Chondrocyte (in vitro differentiated cells): Measurements from ENCODE around the gene SRGN. TPM values are rescaled to one million over a fixed set of nuclear protein-coding genes. Genes with fewer than 3 reads are reported as not detected.

Source experiments
- DNase-seq: peaks from one replicate; pipeline ENCODE4 v3.0.0; 2021; ENCODE audit warnings: mixed read lengths, low spot score
- H3K27ac Mint-ChIP-seq: one replicate; pipeline ENCODE4 v1.8.0; 2021; ENCODE audit warnings: mild to moderate bottlenecking, moderate library complexity, mixed read lengths; ENCODE audit not compliant: unreplicated experiment
- H3K27me3 Mint-ChIP-seq: 2 replicates; pipeline ENCODE4 v1.8.0; 2021; ENCODE audit warnings: low read depth, mixed read lengths
- H3K36me3 Mint-ChIP-seq: 2 replicates; pipeline ENCODE4 v1.8.0; 2021; ENCODE audit warnings: low read depth, mixed read lengths
- H3K4me1 Mint-ChIP-seq: 2 replicates; pipeline ENCODE4 v1.8.0; 2021; ENCODE audit warnings: low read depth, mild to moderate bottlenecking, mixed read lengths
- H3K4me3 Mint-ChIP-seq: one replicate; pipeline ENCODE4 v1.8.0; 2021; ENCODE audit warnings: mild to moderate bottlenecking, moderate library complexity, mixed read lengths; ENCODE audit not compliant: unreplicated experiment
- H3K9me3 Mint-ChIP-seq: 2 replicates; pipeline ENCODE4 v1.8.0; 2021; ENCODE audit warnings: low read depth, mixed read lengths
- total RNA-seq: library from RNA; stranded (reverse); gene quantifications from 3 replicates; pipeline ENCODE4 v1.2.1, GENCODE V29; 2021
- TF ChIP-seq, protein P1 (sequence below): fragments of 200-600 bp; sonication (generic); IDR thresholded peaks from 2 replicates; pipeline ENCODE4 v1.5.0; 2021; ENCODE audit warnings: antibody characterized with exemption, mild to moderate bottlenecking, moderate library complexity

The SRGN gene
- total RNA-seq, 1 donor from 2014 or later: 16.0 TPM

DNA sequence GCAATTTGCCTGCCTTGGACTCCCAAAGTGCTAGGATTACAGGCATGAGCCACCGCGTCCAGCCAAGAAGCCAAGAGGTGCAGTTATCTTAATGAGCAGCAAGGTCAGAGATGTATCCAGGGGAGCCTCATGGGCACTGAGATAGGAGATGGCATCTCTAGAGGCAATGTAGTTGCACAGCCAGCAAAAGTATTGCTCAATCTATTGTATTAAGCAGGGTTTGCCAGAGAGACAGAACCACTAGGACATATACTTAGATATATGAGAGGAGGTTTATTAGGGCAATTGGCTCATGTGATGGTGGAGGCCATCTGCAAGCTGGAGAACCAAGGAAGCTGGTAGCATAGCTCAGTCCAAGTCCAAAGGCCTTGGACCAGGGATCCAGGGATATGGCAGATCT lies 19.8 kb downstream of the SRGN start:
- H3K9me3 Mint-ChIP-seq: no peaks in the 10 kb centered on the region
- H3K27me3 Mint-ChIP-seq: no peaks in the 10 kb centered on the region
- no peaks in the 10 kb centered on the region for H3K4me1 Mint-ChIP-seq
- H3K36me3 Mint-ChIP-seq: peaks cover 3% of the 10 kb centered on the region
- no peak overlapping the region for H3K4me3 Mint-ChIP-seq
- TF ChIP-seq, protein P1, sequence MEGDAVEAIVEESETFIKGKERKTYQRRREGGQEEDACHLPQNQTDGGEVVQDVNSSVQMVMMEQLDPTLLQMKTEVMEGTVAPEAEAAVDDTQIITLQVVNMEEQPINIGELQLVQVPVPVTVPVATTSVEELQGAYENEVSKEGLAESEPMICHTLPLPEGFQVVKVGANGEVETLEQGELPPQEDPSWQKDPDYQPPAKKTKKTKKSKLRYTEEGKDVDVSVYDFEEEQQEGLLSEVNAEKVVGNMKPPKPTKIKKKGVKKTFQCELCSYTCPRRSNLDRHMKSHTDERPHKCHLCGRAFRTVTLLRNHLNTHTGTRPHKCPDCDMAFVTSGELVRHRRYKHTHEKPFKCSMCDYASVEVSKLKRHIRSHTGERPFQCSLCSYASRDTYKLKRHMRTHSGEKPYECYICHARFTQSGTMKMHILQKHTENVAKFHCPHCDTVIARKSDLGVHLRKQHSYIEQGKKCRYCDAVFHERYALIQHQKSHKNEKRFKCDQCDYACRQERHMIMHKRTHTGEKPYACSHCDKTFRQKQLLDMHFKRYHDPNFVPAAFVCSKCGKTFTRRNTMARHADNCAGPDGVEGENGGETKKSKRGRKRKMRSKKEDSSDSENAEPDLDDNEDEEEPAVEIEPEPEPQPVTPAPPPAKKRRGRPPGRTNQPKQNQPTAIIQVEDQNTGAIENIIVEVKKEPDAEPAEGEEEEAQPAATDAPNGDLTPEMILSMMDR: no peak
- H3K27ac Mint-ChIP-seq: no peak overlapping the region
- DNase-seq: no peak

DNA sequence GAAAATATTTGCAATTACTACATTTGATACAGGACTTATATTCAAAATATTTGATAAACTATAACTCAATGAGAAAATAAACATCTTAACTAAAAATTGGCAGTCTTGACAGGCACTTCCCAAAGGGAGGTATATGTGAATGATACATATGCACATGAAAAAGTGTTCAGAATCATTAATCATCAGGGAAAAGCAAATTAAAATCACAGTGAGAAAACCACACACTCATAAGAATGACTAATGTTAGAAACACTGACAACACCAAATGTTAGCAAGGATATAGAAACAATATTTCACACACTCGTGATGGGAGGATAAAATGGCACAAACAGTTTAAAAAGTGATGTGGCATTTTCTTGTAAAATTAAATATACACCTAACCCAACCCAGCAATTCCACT lies 32.0 kb downstream of the SRGN start:
- Mint-ChIP-seq H3K9me3 (no peaks in the 10 kb centered on the region), H3K36me3 (no peaks in the 10 kb centered on the region), H3K4me3 (no peak overlapping the region), H3K27ac (no peak overlapping the region), H3K27me3 (no peaks in the 10 kb centered on the region), H3K4me1 (peaks cover 6% of the 10 kb centered on the region)
- DNase-seq: no peak
- TF ChIP-seq, protein P1: no peak

DNA sequence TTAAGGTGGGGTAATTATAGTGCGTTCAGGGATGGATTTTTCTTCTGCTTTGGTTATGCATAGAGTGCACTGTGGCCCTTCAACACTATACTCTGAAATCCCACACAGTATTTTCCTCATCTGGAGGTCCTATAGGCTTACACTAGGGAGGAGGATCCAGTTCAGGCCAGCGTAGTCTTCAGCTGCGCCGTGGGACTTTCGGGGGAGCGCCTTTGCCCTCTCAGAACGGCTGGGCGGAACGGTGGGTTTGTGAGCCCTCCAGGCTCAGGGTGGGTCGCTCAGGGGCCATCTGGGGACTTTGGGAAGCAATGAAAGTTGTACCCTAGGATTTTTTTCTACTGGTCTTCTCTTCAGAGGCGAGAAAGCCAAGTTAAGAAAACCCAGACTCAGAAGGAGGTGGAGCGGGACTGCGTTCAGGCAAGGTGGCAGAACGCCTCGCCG lies 35.4 kb downstream of the SRGN start:
- no peaks in the 10 kb centered on the region for H3K36me3 Mint-ChIP-seq
- no peaks in the 10 kb centered on the region for H3K27me3 Mint-ChIP-seq
- peak overlapping the region; percentile 89 for H3K4me3 Mint-ChIP-seq
- H3K9me3 Mint-ChIP-seq: no peaks in the 10 kb centered on the region
- H3K27ac Mint-ChIP-seq: peak overlapping the region; percentile 99
- H3K4me1 Mint-ChIP-seq: peaks cover 22% of the 10 kb centered on the region
- no peak for DNase-seq
- TF ChIP-seq, protein P1: peak; percentile 75

DNA sequence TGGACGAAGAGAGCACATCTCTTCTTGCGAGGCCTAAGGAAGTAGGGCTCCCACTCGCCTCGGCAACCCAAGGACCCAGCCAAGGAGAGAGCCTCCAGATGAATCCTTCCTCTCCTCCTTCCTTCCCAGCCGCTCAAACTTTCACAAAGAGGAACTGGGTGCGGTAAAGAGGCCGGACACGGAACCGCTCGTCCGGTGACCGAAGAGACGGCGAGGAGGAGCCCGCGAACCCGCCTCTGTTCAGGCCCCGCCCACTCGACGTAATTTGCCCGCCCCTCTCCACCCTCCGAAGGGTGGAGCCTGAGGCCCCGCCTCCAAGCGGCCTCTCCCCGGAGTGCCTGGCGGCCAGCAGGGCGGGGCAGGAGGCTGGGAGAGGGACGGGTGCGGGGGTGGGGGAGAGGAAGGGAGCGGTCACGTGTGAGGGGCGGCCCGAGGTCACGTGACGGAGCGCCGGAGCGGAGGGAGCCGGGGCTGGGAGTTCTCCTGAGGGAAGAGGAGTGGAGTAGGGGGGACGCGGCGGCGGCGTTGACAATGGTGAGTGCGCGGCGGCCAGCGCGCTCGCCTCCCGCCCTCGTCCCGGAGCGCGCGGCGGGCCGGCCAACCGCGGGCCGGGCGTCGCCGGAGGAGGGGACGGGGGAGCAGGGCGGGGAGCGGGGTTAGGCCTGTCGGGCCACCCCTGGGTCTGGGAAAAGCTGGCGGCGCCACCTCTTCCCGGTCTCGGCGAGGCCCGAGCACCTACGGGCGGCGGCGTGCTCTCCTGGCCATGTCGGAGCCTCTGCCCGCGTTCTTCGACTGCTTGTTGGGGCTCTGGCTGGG lies 36.1 kb downstream of the SRGN start, which contains the start of gene VPS26A:
TSS of gene VPS26A (plus strand) at position 432 of the 816 bp plus-strand sequence. CDS start at position 532, 100 bp downstream.
- Mint-ChIP-seq H3K9me3 (no peaks in the 10 kb centered on the region), H3K4me1 (peaks cover 22% of the 10 kb centered on the region)
- TF ChIP-seq, protein P1: peak; percentile 52

DNA sequence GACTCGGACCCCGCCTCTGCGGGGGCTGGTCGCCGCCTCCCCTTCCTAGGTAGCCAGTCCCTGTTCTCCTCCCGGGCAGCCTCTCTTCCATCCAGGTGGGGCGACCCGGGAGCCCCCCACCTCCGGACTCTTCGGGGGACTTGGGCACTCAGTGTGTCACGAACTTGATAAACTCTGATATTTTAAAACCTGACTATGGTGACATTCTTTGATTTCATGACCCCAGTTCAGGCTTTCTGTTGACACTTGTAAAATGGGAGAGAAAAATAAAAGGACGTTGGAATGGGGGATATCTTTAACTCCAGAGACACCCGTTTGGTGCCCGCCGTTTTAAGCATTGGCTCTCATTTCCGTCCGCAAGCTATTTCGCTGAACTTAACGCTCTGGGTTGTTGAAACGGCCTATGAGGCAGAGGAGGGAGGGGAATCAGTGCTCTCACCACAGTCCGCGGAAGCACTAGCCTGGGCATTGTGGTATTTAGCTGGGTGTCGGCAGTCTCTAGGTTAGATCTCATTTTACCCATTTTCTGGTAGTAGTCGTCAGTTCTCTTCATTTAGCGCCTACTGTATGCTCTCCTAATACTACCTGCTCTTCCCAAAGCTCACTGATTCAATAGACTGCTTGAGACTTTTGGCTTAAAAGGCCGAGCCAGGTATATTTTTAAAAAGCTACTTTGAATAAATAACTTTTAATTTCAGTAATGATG lies 36.8 kb downstream of the SRGN start:
- Mint-ChIP-seq H3K36me3 (no peaks in the 10 kb centered on the region), H3K27me3 (no peaks in the 10 kb centered on the region), H3K27ac (peak overlapping the region; percentile 93), H3K4me3 (peak overlapping the region; percentile 87), H3K4me1 (peaks cover 27% of the 10 kb centered on the region), H3K9me3 (no peaks in the 10 kb centered on the region)
- TF ChIP-seq, protein P1: no peak
- DNase-seq: no peak

More for the DNA sequence above, 36.1 kb downstream of the SRGN start, which contains the start of gene VPS26A:
- DNase-seq: peak; percentile 99
- Mint-ChIP-seq H3K27ac (peak within 1 kb of the TSS; percentile 99), H3K4me3 (peak within 1 kb of the TSS; percentile 89), H3K36me3 (no peaks in the 10 kb centered on the region), H3K27me3 (no peaks in the 10 kb centered on the region)
